ENCODE data around the gene CD300LF. TPM values are rescaled to one million over a fixed set of nuclear protein-coding genes. Genes with fewer than 3 reads are reported as not detected.
A peak's percentile ranks its signal among the peaks of the same experiment; 100 is the strongest.

CD300LF gene
- total and polyA plus RNA-seq, 9 of the 15 experiments (the other 6 are each of a cell fraction or from before 2014, with no cell fraction given): not detected

DNA sequence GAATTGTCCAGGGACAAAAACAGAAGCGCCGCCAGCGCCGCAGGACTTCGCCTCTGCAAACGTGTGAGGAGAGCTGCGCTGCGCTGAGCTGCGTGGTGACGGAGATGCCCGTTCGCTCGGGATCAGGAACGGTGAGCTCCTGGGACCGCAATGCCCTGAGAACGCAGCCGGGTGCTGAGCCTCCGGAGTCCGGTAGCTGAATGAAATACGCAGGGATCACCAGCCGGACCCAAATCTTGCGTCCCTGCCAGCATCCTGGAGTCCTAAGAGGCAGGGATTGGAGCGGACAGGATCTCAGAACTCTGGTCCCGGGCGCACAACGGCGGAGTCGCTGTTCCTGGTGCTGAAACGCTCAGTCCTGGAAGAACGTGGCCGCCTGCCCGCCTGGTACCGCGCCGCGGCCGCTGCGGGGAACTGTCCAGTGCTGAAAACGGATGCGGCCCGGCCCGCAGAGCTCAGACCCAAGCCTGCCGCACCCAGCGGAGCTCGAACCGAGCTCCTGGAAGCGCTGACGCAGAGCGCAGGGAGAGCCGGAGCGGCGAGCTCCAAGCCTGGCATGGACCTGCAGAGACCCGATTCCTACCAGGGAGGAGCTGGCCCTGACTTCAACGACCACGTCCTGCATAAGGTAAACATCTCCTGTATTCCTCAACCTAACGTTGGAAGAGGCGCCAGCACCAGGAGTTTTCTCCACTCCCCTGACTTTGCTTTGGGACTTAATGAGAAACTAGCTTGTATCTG is 41.5 kb downstream of the CD300LF start (continued):
- TF ChIP-seq, protein P1, sequence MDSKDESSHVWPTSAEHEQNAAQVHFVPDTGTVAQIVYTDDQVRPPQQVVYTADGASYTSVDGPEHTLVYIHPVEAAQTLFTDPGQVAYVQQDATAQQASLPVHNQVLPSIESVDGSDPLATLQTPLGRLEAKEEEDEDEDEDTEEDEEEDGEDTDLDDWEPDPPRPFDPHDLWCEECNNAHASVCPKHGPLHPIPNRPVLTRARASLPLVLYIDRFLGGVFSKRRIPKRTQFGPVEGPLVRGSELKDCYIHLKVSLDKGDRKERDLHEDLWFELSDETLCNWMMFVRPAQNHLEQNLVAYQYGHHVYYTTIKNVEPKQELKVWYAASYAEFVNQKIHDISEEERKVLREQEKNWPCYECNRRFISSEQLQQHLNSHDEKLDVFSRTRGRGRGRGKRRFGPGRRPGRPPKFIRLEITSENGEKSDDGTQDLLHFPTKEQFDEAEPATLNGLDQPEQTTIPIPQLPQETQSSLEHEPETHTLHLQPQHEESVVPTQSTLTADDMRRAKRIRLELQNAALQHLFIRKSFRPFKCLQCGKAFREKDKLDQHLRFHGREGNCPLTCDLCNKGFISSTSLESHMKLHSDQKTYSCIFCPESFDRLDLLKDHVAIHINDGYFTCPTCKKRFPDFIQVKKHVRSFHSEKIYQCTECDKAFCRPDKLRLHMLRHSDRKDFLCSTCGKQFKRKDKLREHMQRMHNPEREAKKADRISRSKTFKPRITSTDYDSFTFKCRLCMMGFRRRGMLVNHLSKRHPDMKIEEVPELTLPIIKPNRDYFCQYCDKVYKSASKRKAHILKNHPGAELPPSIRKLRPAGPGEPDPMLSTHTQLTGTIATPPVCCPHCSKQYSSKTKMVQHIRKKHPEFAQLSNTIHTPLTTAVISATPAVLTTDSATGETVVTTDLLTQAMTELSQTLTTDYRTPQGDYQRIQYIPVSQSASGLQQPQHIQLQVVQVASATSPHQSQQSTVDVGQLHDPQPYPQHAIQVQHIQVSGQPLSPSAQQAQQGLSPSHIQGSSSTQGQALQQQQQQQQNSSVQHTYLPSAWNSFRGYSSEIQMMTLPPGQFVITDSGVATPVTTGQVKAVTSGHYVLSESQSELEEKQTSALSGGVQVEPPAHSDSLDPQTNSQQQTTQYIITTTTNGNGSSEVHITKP (IDR thresholded peaks at IDR 0.05; ENCODE audit: partially characterized antibody): no peak

DNA sequence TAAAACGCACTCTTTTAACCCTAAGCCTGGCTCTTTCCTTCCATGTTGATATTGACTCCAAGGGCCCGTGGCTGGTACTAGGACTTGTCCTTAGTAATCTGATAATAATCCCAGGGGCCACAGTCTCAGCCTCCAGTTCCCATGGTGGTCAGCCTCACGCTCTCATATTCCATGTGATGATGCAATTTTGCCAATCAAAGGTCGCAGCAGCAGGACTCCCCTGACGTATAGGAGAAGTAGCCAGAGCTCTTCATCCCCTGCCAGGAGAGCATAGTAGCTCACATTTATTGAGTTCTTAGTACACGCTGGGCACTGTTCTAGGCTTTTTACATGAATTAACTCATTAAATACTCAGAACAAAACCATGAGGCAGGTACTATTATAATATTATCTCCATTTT is 42.4 kb downstream of the CD300LF start:
- Histone ChIP-seq H3K4me2 (ENCODE audit: insufficient read depth, low read length) (no peak overlapping the region), H4K20me1 (replicated peaks; ENCODE audit: control insufficient read depth, insufficient read depth, low read length) (no peaks in the 10 kb centered on the region), H3K36me3 (ENCODE audit: control insufficient read depth, insufficient read depth, low read length) (no peaks in the 10 kb centered on the region), H3K4me3 (no peak overlapping the region), H3K79me2 (ENCODE audit: control insufficient read depth, insufficient read depth, low read length) (no peaks in the 10 kb centered on the region), H3K9me1 (ENCODE audit: control insufficient read depth, insufficient read depth, low read length) (no peaks in the 10 kb centered on the region), H3K9me3 (replicated peaks; ENCODE audit: control insufficient read depth, insufficient read depth, low read depth, low read length) (no peaks in the 10 kb centered on the region), H3K4me1 (replicated peaks in 1 of 2; ENCODE audit: control insufficient read depth in 2 of 2, insufficient read depth in 2 of 2, low read length in 2 of 2) (peaks cover 0 to 6% of the 10 kb centered on the region in 2 experiments; a peak in 1 of 5 replicates), H3K9ac (ENCODE audit: insufficient read depth in 1 of 2, low read depth in 2 of 2, low read length in 2 of 2) (no peak overlapping the region), H3K27ac (ENCODE audit: extremely low read depth, low read depth, low read length) (no peak overlapping the region), H3K27me3 (ENCODE audit: control insufficient read depth in 2 of 2, insufficient read depth in 2 of 2, low read length in 2 of 2) (peaks cover 0 to 5% of the 10 kb centered on the region in 2 experiments; a peak in 1 of 5 replicates), H2AFZ (ENCODE audit: low read depth, low read length) (no peak overlapping the region)
- FAIRE-seq: no peak
- TF ChIP-seq, protein P2, sequence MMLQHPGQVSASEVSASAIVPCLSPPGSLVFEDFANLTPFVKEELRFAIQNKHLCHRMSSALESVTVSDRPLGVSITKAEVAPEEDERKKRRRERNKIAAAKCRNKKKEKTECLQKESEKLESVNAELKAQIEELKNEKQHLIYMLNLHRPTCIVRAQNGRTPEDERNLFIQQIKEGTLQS (IDR thresholded peaks at IDR 0.05): peak; percentile 35; the same call in 1 of the 2 replicates
- TF ChIP-seq, protein P2 (CRISPR knock-in tag; conservative IDR thresholded peaks at IDR 0.05): no peak
- TF ChIP-seq CEBPG (CRISPR knock-in tag; IDR thresholded peaks at IDR 0.05) (no peak), CEBPG (tag; conservative IDR thresholded peaks at IDR 0.05 in 1 of 2, IDR thresholded peaks at IDR 0.05 in 1 of 2) (peak in 1 of 2 experiments; percentile 33; a peak in 1 of 4 replicates), BHLHE40 (IDR thresholded peaks at IDR 0.05; ENCODE audit: low read length) (no peak)
- CTCF ChIA-PET (ENCODE audit: low intra/inter-chr PET ratio): no interaction called here
- BruUV-seq (replicated peaks): no TSS peak
- 0% methylated on average over 6 of the region's 6 CpGs for WGBS (ENCODE audit: insufficient coverage, low coverage, missing lambda C conversion rate)
- DNase-seq (ENCODE audit: extremely low read depth in 1 of 4, low spot score in 3 of 4): no peak
- intact Hi-C loops (cut with micrococcal nuclease): no loop called here
- ATAC-seq: no peak
- in situ Hi-C loops (cut with MboI): no loop called here
- POLR2A ChIA-PET: interaction anchor here (0.8 kb wide), 1 partner anchor 19 kb away, joined by 3 read pairs; no protein-coding TSS in a partner anchor

All from K562 (cell line).